ENCODE results near the gene PLXNA1.

- TF ChIP-seq, protein P1, sequence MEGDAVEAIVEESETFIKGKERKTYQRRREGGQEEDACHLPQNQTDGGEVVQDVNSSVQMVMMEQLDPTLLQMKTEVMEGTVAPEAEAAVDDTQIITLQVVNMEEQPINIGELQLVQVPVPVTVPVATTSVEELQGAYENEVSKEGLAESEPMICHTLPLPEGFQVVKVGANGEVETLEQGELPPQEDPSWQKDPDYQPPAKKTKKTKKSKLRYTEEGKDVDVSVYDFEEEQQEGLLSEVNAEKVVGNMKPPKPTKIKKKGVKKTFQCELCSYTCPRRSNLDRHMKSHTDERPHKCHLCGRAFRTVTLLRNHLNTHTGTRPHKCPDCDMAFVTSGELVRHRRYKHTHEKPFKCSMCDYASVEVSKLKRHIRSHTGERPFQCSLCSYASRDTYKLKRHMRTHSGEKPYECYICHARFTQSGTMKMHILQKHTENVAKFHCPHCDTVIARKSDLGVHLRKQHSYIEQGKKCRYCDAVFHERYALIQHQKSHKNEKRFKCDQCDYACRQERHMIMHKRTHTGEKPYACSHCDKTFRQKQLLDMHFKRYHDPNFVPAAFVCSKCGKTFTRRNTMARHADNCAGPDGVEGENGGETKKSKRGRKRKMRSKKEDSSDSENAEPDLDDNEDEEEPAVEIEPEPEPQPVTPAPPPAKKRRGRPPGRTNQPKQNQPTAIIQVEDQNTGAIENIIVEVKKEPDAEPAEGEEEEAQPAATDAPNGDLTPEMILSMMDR (IDR thresholded peaks at IDR 0.05), result no peak
- TF ChIP-seq POLR2A (IDR thresholded peaks at IDR 0.05), result no peak
These were observed 35.5 kb upstream of the PLXNA1 start for GRCh38 chr3:126947429-126947828.

Data from transverse colon (tissue), 3 donors.